ENCODE measurements around the gene NONO.
A peak's percentile ranks its signal among the peaks of the same experiment; 100 is the strongest.

The NONO gene

DNA sequence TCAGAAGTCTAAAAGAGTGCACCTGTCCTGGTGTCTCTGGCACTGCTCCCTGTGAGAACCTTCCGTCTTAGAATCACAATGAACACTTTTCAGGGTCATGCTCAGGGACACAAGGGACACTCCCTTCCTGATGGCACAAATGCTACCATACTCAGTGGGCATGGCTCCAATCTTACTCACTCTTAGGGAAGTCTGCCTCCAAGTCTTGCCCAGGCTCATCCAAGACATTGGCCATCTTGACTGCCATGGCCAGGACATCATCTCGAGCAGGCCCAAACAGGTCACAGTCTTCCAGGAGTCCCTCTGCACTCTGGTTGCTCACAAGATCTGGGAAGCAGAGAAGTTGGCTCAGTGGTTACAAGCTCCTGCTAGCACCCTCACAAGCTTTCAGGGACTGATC, 38.3 kb upstream of the NONO start:
- TF ChIP-seq, protein P1, sequence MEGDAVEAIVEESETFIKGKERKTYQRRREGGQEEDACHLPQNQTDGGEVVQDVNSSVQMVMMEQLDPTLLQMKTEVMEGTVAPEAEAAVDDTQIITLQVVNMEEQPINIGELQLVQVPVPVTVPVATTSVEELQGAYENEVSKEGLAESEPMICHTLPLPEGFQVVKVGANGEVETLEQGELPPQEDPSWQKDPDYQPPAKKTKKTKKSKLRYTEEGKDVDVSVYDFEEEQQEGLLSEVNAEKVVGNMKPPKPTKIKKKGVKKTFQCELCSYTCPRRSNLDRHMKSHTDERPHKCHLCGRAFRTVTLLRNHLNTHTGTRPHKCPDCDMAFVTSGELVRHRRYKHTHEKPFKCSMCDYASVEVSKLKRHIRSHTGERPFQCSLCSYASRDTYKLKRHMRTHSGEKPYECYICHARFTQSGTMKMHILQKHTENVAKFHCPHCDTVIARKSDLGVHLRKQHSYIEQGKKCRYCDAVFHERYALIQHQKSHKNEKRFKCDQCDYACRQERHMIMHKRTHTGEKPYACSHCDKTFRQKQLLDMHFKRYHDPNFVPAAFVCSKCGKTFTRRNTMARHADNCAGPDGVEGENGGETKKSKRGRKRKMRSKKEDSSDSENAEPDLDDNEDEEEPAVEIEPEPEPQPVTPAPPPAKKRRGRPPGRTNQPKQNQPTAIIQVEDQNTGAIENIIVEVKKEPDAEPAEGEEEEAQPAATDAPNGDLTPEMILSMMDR (conservative IDR thresholded peaks at IDR 0.05; ENCODE audit: low read depth, low read length) = no peak
- no peak for DNase-seq (ENCODE audit: low read depth)
- no peak overlapping the region for H3K4me3 ChIP-seq (ENCODE audit: low read depth, low read length)

DNA sequence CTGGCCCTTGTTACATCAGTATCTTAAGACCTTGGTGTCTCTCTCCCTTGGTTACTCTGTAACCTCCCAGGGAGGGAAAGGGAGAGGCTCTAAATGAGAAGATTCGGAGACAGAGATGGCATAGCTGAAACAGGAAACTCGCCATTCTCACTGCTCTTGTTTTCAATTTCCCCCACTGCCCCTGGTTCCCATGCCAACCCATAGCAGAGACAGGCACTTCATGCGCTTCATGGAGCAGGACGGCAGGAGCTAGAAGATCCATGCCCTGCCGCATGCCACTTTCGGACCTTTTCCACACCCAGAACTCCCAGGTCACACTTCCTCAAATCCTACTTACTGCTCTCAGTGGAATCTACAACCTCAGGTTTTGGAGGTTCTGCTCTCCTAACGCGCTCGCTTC, 32.6 kb upstream of the NONO start:
- no peak overlapping the region for H3K4me3 ChIP-seq (ENCODE audit: low read depth, low read length)
- no peak for DNase-seq (ENCODE audit: low read depth)
- TF ChIP-seq, protein P1 (conservative IDR thresholded peaks at IDR 0.05; ENCODE audit: low read depth, low read length) = no peak

DNA sequence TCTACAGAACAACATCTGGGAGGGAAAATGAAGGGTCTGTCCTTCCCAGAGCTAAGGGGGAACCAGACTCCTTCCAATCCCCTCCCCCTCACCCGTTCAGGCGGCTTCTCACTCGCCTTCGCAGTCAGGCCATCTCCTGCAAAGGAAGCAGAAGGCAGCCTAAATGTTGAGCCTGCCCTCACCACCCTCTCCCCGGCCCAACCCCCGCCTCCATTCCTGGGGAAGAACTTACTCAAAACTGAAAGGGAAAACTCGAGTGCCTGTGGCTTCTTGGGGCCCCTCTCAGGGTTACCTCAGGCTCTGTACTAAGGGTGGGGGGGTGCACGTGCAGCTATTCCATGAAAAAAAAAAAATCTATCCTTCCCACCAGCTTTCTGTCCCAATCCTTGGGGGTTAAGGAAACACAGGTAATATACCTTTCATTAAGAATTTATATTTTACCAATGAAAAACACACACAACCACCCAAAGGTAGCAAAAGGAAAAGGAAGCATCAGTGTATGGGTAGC, 31.9 kb upstream of the NONO start:
- no peak overlapping the region for H3K4me3 ChIP-seq (ENCODE audit: low read depth, low read length)
- TF ChIP-seq, protein P1 (conservative IDR thresholded peaks at IDR 0.05; ENCODE audit: low read depth, low read length) = no peak
- peak; percentile 16 for DNase-seq (ENCODE audit: low read depth)

DNA sequence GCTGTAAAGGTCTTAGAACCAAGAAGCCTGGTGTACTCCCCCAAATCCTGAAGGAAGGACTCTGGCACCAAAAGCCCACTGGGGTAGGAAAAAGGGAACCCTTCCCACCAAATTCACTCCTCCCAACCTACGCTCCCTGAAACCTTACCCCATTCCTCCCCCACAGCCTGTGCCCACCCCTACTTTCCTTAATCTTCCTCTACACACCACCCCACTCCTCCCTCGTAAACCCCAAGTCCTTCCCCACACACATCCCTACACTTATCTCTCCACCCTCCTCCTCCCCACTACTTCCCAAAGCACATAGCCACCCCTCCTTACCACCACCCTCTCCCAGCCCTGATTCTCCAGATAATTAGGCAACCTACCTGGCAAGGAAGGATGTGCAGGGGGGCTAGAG, 31.2 kb upstream of the NONO start:
- no peak overlapping the region for H3K4me3 ChIP-seq (ENCODE audit: low read depth, low read length)

DNA sequence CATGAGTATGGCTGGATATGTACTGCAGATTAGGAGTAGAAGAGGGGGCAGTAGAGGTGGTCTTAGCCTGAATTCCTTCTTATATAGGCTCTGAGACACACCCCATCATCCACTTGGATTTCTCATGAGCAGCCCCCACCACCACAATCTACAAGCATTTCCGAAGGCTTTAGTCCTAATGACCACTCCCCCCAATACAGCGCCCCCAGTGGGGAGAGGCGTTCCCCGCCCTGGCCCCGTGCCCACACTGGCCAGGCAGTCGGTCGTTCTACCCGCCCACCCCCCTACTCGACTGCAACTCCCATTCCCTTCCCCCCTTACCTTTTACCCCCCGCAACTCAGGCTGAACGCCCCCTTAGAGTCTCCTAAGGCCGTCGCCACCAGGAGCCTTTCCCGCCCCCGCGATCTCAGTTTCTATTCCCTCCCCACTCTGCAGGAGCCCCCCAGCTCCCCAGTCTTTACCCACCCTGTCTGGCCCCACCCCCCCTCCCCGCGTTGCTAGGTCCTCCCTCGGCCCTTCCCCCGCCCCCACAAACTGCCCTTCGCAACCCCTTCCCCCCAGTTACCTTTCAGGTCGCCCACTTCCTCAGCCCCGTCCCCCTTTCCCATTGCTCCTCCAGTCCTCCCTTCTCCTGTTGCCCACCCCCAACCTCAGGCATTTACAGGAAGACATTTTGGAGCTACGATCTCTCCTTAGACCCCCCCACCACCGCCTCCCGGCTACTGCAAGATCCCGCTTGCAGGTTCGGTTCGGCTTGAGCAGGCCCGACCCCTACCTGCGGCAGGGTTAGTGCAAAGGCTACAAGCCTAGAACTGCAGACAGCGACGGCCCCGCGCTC, 30.0 kb upstream of the NONO start:
- TF ChIP-seq, protein P1 (conservative IDR thresholded peaks at IDR 0.05; ENCODE audit: low read depth, low read length) = peak; percentile 60
- DNase-seq (ENCODE audit: low read depth) = peak; percentile 44
- peak overlapping the region; percentile 79 for H3K4me3 ChIP-seq (ENCODE audit: low read depth, low read length)

More for the DNA sequence above, 31.2 kb upstream of the NONO start:
- TF ChIP-seq, protein P1 (conservative IDR thresholded peaks at IDR 0.05; ENCODE audit: low read depth, low read length) = no peak
- DNase-seq (ENCODE audit: low read depth) = no peak

DNA sequence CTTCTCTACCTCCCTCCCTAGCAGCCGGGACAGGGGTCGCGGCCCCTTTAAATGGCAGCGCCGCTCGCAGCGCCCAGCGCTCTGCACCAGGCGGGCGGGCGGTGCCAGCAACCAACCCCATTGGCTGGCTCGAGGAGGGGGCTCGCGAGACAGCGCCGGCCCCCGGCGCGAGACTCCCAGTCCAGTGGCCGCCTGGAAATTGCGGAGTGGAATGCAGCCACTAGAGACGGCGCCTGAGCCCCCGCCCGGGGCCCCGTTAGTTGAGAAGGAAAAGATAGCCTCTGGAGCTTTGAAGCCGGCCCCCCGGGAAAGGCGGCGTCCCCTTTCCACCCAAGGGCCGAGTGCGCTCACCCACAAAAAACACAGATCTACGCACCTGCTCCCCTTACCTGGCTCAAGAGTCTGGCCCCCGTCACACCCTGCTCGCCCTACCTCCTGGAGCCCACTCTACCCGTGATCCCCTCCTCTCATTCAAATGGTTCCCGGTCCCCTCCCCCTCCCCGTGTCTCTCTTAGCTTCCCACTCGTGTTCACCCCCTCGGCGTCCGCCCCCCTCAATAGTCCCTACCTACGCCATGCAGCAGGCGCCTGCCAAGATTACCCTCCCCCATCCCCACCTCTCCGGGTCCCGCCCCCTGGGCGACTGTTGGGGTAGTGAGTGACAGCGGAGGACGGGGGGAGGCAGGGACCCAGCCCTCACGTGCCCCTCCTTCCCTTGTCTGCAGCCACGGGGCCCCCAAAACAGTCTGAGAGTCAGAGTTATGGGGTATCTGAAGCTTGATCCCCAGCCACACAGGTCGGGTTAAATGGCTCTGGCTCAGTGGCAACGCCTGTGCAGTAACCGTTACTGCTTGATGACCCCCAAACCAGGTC, 29.1 kb upstream of the NONO start, which contains the start of gene ZMYM3:
TSS of gene ZMYM3 (minus strand) at position 49 of the 872 bp plus-strand sequence. CDS start 885 bp downstream, outside the sequence.
- peak within 1 kb of the TSS; percentile 79 for H3K4me3 ChIP-seq (ENCODE audit: low read depth, low read length)
- DNase-seq (ENCODE audit: low read depth) = peak; percentile 86
- TF ChIP-seq, protein P1 (conservative IDR thresholded peaks at IDR 0.05; ENCODE audit: low read depth, low read length) = no peak

Measured in choroid plexus epithelial cell (primary cell).